Stimulated activated CD4-positive, alpha-beta T cell treated with anti-CD3 and anti-CD28 coated beads, Interleukin-1b, Interleukin-23, amount 100 ng/mL, for 48 hours (primary cell): ENCODE results near the gene ZNF513.

Experiments used
- DNase-seq: peaks from one replicate; pipeline ENCODE4 v3.0.0-alpha.2; 2020

Gene ZNF513

DNA sequence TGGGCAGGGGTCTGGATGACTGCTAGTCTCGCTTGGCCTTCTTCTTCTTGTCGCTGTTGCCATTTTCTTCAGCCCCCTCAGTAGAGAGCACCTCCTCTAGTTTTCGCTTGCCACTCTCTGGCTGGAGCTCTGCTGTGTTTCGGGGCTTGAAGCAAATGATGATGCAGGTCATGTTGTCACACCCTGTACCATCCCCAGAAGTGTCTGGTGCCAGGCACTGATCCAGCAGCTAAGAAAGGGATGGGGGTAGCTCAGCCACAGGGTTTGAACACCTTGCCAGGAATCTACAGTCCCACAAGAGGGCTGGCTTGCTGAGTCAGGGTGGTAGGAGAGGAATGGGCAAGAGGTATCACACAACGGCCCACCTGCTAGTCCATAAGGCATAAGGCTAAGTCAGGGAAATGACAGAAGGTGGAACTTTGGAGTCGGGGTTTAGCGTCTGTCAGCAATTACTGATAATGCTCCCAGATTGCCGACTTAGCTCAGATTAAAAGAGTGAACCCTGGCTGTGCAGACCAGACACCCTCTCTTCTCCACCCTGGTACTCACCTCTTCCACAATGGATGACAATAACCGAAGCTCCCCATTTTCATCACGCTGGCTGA, 1.1 kb upstream of the ZNF513 start:
- no peak for DNase-seq

GRCh38 chr2:27379836-27380625, 503 bp downstream of the ZNF513 start:
- peak; percentile 8 for DNase-seq

DNA sequence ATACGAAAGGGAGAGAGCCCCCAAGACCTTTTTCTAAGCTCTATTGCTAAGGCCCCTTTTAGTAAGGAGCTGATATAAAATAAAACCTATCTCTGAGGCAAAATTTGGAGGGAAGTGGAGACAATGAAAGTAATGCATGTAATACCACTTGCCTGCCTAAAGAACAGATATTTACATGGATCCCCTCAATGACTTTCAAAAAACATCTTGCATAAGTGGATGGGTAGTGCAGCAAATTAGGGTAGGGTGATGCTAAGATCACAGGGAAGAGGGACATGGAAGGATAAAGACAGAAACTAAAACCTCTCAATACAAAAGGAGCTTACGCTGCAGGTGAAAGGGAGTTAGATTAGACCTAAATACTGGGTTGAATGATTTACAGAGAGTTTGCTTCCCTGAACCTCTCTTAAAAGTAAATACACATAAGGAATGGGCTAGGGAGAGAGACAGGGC, 1.1 kb downstream of the ZNF513 start:
- DNase-seq = no peak

GRCh38 chr2:27378809-27379290, 1.7 kb downstream of the ZNF513 start:
- no peak for DNase-seq

DNA sequence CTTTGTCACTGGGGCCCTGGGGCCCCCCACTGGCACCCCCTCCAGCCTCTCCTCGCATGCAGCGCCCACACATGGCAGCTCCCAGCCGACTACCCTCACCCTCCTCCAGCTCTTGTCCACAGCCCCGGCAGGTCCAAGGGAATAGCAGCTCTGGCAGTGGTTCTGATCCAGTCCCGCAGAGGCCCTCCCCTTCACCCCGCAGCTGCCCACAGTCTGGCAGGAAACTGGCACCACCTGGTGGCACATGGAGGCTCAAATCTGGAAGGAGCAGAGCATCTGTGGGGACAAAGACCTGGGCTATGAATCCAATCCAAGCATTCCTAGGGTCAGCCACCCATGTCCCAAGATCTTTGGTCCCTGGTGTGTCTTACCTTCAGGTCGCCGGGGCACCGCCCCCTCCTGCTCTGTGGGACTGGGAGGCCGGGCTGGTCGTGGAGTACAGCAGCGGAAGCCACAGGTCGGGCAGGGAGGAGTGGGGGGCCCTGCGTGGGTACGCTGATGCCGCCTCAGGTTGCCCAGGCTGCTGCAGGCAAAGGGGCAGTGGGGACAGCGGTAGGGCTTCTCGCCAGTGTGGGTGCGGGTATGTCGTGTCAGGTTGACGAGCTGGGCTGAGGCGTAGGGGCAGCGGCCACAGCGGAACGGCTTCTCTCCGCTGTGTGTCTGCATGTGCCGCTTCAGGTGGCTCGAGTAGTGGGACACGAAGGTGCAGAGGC, 2.3 kb downstream of the ZNF513 start:
- no peak for DNase-seq

- DNase-seq = no peak
Measured at GRCh38 chr2:27377618-27378095, 2.9 kb downstream of the ZNF513 start.

- DNase-seq = no peak
Measured at GRCh38 chr2:27376866-27377617, 3.5 kb downstream of the ZNF513 start.

- DNase-seq = no peak
Measured at GRCh38 chr2:27376151-27376865, 4.2 kb downstream of the ZNF513 start.

DNA sequence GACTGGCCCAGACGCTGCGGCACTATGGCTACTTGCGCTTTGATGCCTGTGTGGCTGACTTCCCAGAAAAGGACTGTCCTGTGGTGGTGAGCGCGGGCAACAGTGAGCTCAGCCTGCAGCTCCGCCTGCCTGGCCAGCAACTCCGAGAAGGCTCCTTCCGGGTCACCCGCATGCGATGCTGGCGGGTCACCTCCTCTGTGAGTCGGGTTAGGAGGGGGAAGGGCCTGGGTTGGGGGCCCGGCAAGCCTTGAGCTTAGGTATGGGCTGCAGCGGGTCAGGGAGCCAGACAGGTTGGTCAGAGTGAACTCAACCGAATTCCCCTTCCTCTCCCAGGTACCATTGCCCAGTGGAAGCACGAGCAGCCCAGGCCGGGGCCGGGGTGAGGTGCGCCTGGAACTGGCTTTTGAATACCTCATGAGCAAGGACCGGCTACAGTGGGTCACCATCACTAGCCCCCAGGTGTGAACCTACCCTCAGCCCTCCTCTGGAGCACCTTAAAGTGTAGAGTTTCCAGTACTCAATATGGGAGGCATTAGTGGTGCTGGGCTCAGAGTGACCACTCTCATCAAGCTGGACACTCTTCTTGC, 4.9 kb downstream of the ZNF513 start:
- no peak for DNase-seq

DNA sequence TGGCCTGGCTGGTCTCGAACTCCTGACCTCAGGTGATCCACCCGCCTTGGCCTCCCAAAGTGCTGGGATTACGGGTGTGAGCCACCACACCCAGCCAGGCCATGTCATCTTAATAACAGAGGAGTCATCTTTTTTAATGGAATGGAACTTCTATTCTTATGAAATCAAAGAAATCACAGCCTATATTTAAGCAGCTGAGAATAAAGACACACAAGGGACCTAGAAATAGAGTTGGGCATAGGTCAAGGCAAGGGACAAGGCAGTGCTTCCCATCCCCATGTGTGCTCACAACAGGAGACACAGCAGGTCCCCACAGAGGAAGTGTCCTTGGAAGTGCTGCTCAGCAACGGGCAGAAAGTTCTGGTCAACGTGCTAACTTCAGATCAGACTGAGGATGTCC, 7.0 kb downstream of the ZNF513 start:
- DNase-seq = no peak

- DNase-seq = no peak
Measured at GRCh38 chr2:27372937-27373336, 7.6 kb downstream of the ZNF513 start.

DNA sequence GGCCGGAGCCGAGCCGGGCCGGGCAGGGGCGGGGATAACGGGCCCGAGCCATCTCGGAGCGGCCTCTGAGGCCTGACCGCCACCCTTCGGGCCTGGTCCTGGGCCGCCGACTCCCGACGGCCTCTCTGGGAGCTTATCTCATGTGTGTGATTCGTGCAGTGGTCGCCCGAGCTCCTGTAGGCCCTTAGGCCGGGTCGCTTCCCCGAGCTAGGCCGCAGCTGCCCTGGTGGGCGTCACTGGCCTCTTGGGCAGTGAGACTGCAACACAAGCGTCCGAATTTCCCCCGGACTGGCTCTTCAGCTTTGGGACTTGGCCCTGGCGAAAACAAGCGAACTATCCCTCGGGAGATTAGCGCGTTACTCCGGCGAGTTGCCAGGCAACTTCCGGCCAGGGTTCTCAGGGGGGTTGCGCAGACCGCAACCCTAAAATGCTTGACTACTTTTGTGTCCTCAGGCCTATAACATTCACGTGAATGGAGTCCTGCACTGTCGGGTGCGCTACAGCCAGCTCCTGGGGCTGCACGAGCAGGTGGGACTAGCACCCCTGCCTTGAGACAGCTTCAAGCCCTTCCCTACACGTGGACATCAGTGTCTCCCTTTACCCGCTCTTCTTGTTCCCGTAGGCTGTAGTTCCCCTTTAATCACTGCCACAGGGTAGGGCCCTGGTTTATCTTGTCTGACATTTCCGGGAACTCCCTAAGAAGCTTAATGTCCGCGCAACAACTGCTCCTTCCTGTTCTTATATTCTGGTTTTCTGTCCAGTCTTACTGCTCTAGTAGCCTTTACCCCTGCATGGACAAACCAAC, 9.5 kb downstream of the ZNF513 start:
- DNase-seq = peak; percentile 12

GRCh38 chr2:27370026-27370815, 10.3 kb downstream of the ZNF513 start, which contains the start of the genes EIF2B4 and SNX17:
TSS of gene EIF2B4 (minus strand) at chr2:27370338. CDS start at chr2:27370314, 24 bp downstream.
TSS of gene SNX17 (plus strand) at chr2:27370616. CDS start at chr2:27370744, 128 bp downstream.
- DNase-seq = peak; percentile 99

GRCh38 chr2:27369471-27370025, 11.0 kb downstream of the ZNF513 start:
- no peak for DNase-seq

GRCh38 chr2:27363933-27364332, 16.6 kb downstream of the ZNF513 start:
- DNase-seq = no peak

GRCh38 chr2:27362678-27363420, 17.7 kb downstream of the ZNF513 start:
- DNase-seq = no peak

- peak; percentile 94 for DNase-seq
Measured at GRCh38 chr2:27356382-27357181, 24.0 kb downstream of the ZNF513 start, which contains the start of gene GTF3C2. TSS of gene GTF3C2 (minus strand) at chr2:27356764. CDS start at chr2:27343554, 13,210 bp downstream.

DNA sequence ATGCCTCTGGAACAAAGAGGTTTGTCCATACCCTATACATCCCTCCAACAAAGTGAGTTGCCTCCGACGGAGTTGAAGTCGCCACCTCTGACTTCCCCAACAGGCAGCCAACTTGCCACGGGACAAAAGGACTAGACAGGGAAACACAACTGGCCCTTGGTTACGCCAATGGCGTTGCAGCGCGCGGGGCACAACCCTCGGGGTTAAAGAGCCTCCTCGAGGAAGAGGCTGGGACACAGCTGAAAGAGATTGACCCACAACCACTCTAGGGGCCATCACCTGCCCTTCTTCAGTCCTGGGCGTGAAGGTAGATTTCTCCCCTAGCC, 24.5 kb downstream of the ZNF513 start:
- no peak for DNase-seq
